Body of pancreas (tissue), 4 donors: Measurements from ENCODE around the gene FOXF1.

Experiments used
- CTCF ChIP-seq, 7 experiments: fragments of 450-650 bp in 4 of 7; fragments of 200-600 bp in 3 of 7; sonication (generic) in 3 of 7; IDR thresholded peaks; one replicate each; pipeline ENCODE4 v1.5.1; 2016 to 2019; ENCODE audit warnings: antibody characterized with exemption in 7 of 7
- POLR2A ChIP-seq, 3 donors: fragments of 450-650 bp; IDR thresholded peaks; one replicate each; pipeline ENCODE4 v1.6.1; 2016; ENCODE audit warnings: antibody characterized with exemption in 3 of 3, mild to moderate bottlenecking in 2 of 3

- no peak for TF ChIP-seq POLR2A (IDR thresholded peaks at IDR 0.05)
- TF ChIP-seq CTCF (IDR thresholded peaks at IDR 0.05) = no peak
These were observed 31.2 kb downstream of the FOXF1 start for GRCh38 chr16:86541560-86541959.
